OCI-LY3 (cell line): ENCODE results near the gene TIMELESS.

Experiments used
- CTCF ChIP-seq: fragments of 200-600, 300-600 bp; sonication (generic); IDR thresholded peaks from 2 replicates; pipeline ENCODE4 v1.5.1; 2014; ENCODE audit warnings: antibody characterized with exemption, low read length, low read depth
- EZH2phosphoT487 ChIP-seq: fragments of 200-600 bp; shearing (Covaris generic); IDR thresholded peaks from 2 replicates; pipeline ENCODE4 v1.6.1; 2018; ENCODE audit warnings: antibody characterized with exemption, mixed run types, low read depth

- TF ChIP-seq EZH2phosphoT487 (no peak), CTCF (no peak)
Observed at GRCh38 chr12:56413392-56413791, 35.8 kb downstream of the TIMELESS start.
